ENCODE results near the gene RIPOR3. TPM values are rescaled to one million over a fixed set of nuclear protein-coding genes. Genes with fewer than 3 reads are reported as not detected.

Gene RIPOR3
- total and polyA plus RNA-seq, 12 donors = 1.6 to 50.2 (median 3.3) TPM

- H3K4me3 ChIP-seq = no peak overlapping the region
- no peak for DNase-seq
- H3K27me3 ChIP-seq = peaks cover 0 to 35% (median 0%) of the 10 kb centered on the region in 7 donors
- H3K36me3 ChIP-seq = peaks cover 0 to 4% (median 0%) of the 10 kb centered on the region in 9 donors
- H3K4me1 ChIP-seq = peaks cover 0 to 23% (median 9%) of the 10 kb centered on the region in 9 donors
- no peak for TF ChIP-seq CTCF (IDR thresholded peaks at IDR 0.05)
- 78 to 80% methylated on average over 7 of the region's 7 CpGs for WGBS, 2 donors
- no peak overlapping the region for H3K27ac ChIP-seq
- no peak for ATAC-seq
- no peaks in the 10 kb centered on the region for H3K9me3 ChIP-seq
- intact Hi-C loops (cut with DNase I) = loop anchor here in 3 of 10 donors (10.0 kb wide), 2 partner anchors 137 to 147 kb away; partner anchors contain the start of gene PARD6B (in 1 of the 3)
These were observed 93.3 kb downstream of the RIPOR3 start for GRCh38 chr20:50598074-50598473.

DNA sequence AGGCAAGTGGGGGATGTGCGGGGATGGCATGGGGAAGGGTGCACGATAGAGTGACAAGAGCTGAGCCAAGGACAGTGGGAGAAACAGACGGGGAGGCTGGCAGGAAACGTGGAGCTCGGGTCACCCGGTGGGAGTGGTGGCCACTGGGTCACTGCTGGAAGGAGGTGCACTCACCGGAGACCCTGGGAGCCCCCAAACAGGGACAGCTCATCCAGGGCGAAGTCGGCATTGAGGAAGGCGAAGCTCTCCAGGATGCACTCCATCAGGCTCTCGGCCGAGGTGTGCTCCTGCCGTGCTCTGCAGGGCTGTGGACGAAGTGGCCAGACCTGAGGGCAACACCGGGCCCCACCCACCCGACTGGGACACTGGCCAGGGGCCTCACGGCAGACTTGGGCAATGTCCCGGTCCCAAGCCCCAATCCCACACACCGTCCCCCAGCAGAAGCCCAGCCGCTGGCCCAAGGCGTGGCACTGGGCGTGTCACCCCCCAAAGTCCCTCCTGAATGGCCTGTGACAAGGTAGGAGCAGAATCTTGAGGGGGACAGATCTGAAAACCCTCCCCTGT lies 93.9 kb downstream of the RIPOR3 start:
- intact Hi-C loops (cut with DNase I) = loop anchor here in 3 of 10 donors (10.0 kb wide), 2 partner anchors 137 to 147 kb away; partner anchors contain the start of gene PARD6B (in 1 of the 3)
- 75 to 80% methylated on average over 22 of the region's 22 CpGs for WGBS, 2 donors

DNA sequence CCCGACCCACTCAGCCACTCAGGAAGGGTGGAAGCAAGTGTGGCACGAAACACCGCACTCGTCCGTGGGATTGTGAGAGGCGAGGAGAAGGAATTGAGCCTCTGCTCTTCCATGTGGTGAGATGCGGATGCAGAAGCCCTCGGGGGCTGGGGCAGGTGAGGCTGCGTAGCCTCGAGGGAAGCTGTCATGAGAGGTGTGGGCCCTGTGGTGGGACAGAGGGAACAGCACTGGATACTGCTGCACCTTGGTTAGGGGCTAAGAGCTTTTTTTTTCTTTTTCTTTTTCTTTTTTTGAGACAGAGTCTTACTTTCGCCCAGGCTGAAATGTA lies 94.7 kb downstream of the RIPOR3 start:
- no peak for DNase-seq
- intact Hi-C loops (cut with DNase I) = loop anchor here in 3 of 10 donors (10.0 kb wide), 2 partner anchors 138 to 148 kb away; partner anchors contain the start of gene PARD6B (in 1 of the 3)

More for the DNA sequence above, 93.9 kb downstream of the RIPOR3 start:
- Histone ChIP-seq H3K27ac (no peak overlapping the region), H3K27me3 (peaks cover 0 to 34% (median 0%) of the 10 kb centered on the region in 7 donors), H3K4me1 (peaks cover 0 to 29% (median 14%) of the 10 kb centered on the region in 9 donors), H3K9me3 (no peaks in the 10 kb centered on the region), H3K36me3 (peaks cover 0 to 4% (median 0%) of the 10 kb centered on the region in 9 donors), H3K4me3 (no peak overlapping the region)
- peak in 1 of 8 donors; percentile 2 for ATAC-seq
- no peak for DNase-seq
- TF ChIP-seq CTCF (IDR thresholded peaks at IDR 0.05) = no peak

More for the DNA sequence above, 94.7 kb downstream of the RIPOR3 start:
- Histone ChIP-seq H3K36me3 (peaks cover 0 to 8% (median 0%) of the 10 kb centered on the region in 9 donors), H3K4me3 (no peak overlapping the region), H3K4me1 (peaks cover 0 to 37% (median 22%) of the 10 kb centered on the region in 9 donors), H3K9me3 (no peaks in the 10 kb centered on the region), H3K27me3 (peaks cover 0 to 26% (median 0%) of the 10 kb centered on the region in 7 donors), H3K27ac (no peak overlapping the region)
- no peak for ATAC-seq
- 86 to 87% methylated on average over 11 of the region's 11 CpGs for whole genome bisulfite sequencing, 2 donors
- no peak for TF ChIP-seq CTCF (IDR thresholded peaks at IDR 0.05)
